Tibial artery (tissue), 4 donors: ENCODE data around the gene PYCR2.
"Not testable (repeated sequence)": the region's sequence is repeated elsewhere in the genome, so short reads cannot be mapped to it uniquely, and the experiment has no call there.

ENCODE experiments used
- DNase-seq, 2 donors: peaks; one replicate each; pipeline ENCODE4 v3.0.0-alpha.2; 2019
- H3K27ac ChIP-seq, 2 donors: fragments of 200-600 bp; sonication (generic) in 1 of 2; 1 replicate in 1 of 2; 2 replicates in 1 of 2; pipeline ENCODE4 v1.5.1; 2018 to 2019; ENCODE audit warnings: mild to moderate bottlenecking in 1 of 2
- H3K27me3 ChIP-seq, 2 donors: fragments of 200-600 bp; sonication (generic) in 1 of 2; one replicate each; pipeline versions ENCODE4 v1.5.1 to v1.6.0; 2016 to 2019
- H3K36me3 ChIP-seq, 3 donors: fragments of 200-600 bp; sonication (generic) in 2 of 3; one replicate each; pipeline ENCODE4 v1.5.1; 2016 to 2019; ENCODE audit warnings: mild to moderate bottlenecking in 2 of 3
- H3K4me1 ChIP-seq, 4 donors: fragments of 200-600 bp; sonication (generic) in 2 of 4; 1 replicate in 3 of 4; 2 replicates in 1 of 4; pipeline ENCODE4 v1.5.1; 2016 to 2019
- H3K4me3 ChIP-seq, 2 donors: fragments of 200-600 bp; sonication (generic) in 1 of 2; 1 replicate in 1 of 2; 2 replicates in 1 of 2; pipeline ENCODE4 v1.5.1; 2018 to 2019; ENCODE audit warnings: mild to moderate bottlenecking in 2 of 2
- H3K9me3 ChIP-seq, 3 donors: fragments of 200-600 bp; sonication (generic) in 1 of 3; one replicate each; pipeline ENCODE4 v1.5.1; 2016 to 2019
- CTCF ChIP-seq, 2 experiments: fragments of 200-600 bp in 1 of 2; fragments of 450-650 bp in 1 of 2; IDR thresholded peaks; one replicate each; pipeline ENCODE4 v1.5.1; 2017 to 2019; ENCODE audit warnings: antibody characterized with exemption in 2 of 2, mild to moderate bottlenecking in 1 of 2, moderate library complexity in 1 of 2
- intact Hi-C: fragments of 100-400 bp; cut with DNase I; formaldehyde crosslinking; loops from one replicate; pipeline ENCODE4 v1.15.0; 2023; ENCODE audit warnings: low total_unique reads

Gene PYCR2

GRCh38 chr1:225923692-225924555, at the start of gene PYCR2:
TSS of gene PYCR2 (minus strand) at chr1:225924250. CDS start at chr1:225924110, 140 bp downstream.
- peak; percentile 94 to 97 for DNase-seq
- no peak for TF ChIP-seq CTCF (IDR thresholded peaks at IDR 0.05)
- Histone ChIP-seq H3K36me3 (peaks cover 0 to 23% (median 22%) of the 10 kb centered on the region in 3 donors), H3K9me3 (no peaks in the 10 kb centered on the region), H3K4me3 (peak within 1 kb of the TSS; percentile 91 to 96), H3K4me1 (peaks cover 4 to 35% (median 18%) of the 10 kb centered on the region in 4 donors), H3K27ac (peak within 1 kb of the TSS; percentile 92 to 96), H3K27me3 (no peaks in the 10 kb centered on the region)
- intact Hi-C loops: no loop called here

- intact Hi-C loops: loop anchor here (10.0 kb wide), 2 partner anchors 58 to 648 kb away; no protein-coding TSS in a partner anchor
- Histone ChIP-seq H3K4me3 (no peak overlapping the region), H3K27me3 (no peaks in the 10 kb centered on the region), H3K27ac (no peak overlapping the region), H3K4me1 (no peaks in the 10 kb centered on the region), H3K36me3 (peaks cover 0 to 13% (median 9%) of the 10 kb centered on the region in 3 donors), H3K9me3 (no peaks in the 10 kb centered on the region)
- DNase-seq: no peak
- no peak for TF ChIP-seq CTCF (IDR thresholded peaks at IDR 0.05)
These were observed 49.1 kb upstream of the PYCR2 start for GRCh38 chr1:225973158-225973557.

GRCh38 chr1:225972344-225973152, 48.5 kb upstream of the PYCR2 start:
- H3K36me3 ChIP-seq: peaks cover 0 to 7% (median 3%) of the 10 kb centered on the region in 3 donors
- intact Hi-C loops: loop anchor here (10.0 kb wide), 2 partner anchors 58 to 648 kb away; no protein-coding TSS in a partner anchor
- no peaks in the 10 kb centered on the region for H3K4me1 ChIP-seq
- no peak overlapping the region for H3K4me3 ChIP-seq
- no peak for DNase-seq
- no peaks in the 10 kb centered on the region for H3K27me3 ChIP-seq
- H3K27ac ChIP-seq: no peak overlapping the region
- TF ChIP-seq CTCF (IDR thresholded peaks at IDR 0.05): no peak
- no peaks in the 10 kb centered on the region for H3K9me3 ChIP-seq

- not testable (repeated sequence) for H3K27ac ChIP-seq, H3K4me1 ChIP-seq, H3K27me3 ChIP-seq, DNase-seq, H3K9me3 ChIP-seq, H3K36me3 ChIP-seq, H3K4me3 ChIP-seq
- intact Hi-C loops: loop anchor here (10.0 kb wide), 2 partner anchors 56 to 646 kb away; no protein-coding TSS in a partner anchor
These were observed 46.6 kb upstream of the PYCR2 start for GRCh38 chr1:225970592-225971157.

GRCh38 chr1:225969751-225970150, 45.7 kb upstream of the PYCR2 start:
- DNase-seq, H3K27ac ChIP-seq, H3K36me3 ChIP-seq, H3K9me3 ChIP-seq, H3K4me1 ChIP-seq, H3K27me3 ChIP-seq, H3K4me3 ChIP-seq: not testable (repeated sequence)
- intact Hi-C loops: loop anchor here (10.0 kb wide), 2 partner anchors 55 to 645 kb away; no protein-coding TSS in a partner anchor

GRCh38 chr1:225965231-225965630, 41.2 kb upstream of the PYCR2 start:
- Histone ChIP-seq H3K4me1 (peaks cover 0 to 6% (median 0%) of the 10 kb centered on the region in 4 donors), H3K36me3 (no peaks in the 10 kb centered on the region), H3K4me3 (no peak overlapping the region), H3K27ac (no peak overlapping the region), H3K27me3 (peaks cover 0 to 10% of the 10 kb centered on the region in 2 donors), H3K9me3 (no peaks in the 10 kb centered on the region)
- TF ChIP-seq CTCF (IDR thresholded peaks at IDR 0.05): no peak
- intact Hi-C loops: no loop called here
- peak in 1 of 2 donors; percentile 38 for DNase-seq
